ENCODE measurements around the gene HTRA3. TPM values are rescaled to one million over a fixed set of nuclear protein-coding genes. Genes with fewer than 3 reads are reported as not detected.

Gene HTRA3
- total RNA-seq, 1 donor from 2014 or later: 1.6 TPM

DNA sequence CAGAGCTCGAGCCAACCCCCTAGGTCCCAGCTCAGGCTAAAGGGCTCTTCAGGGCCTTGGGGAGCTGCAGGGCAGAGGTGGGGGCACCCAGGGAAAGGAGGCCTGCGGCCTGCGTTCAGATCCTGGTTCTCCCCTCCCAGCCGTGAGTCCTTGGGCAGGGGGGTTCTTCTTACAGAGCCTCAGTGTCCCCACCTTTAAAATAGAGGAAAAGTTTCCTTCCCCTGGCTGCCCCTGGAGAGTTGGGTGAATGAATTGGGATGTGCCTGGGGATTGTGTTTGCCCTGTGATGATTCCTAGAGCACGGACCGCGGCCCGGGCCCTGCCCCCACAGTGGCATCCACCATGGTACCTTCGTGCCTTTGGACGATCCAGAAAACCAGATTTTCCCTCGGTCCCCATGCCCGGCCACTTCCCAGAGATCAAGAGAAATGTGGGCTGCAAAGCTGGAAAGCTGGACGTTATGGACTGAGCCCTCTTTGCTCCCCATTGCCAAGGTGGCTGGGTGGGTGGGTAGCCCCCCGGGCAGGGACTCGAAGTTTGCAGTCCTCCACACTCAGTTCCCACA is 11.4 kb downstream of the HTRA3 start:
- H3K4me2 ChIP-seq: no peak overlapping the region
- no peaks in the 10 kb centered on the region for H3K4me1 ChIP-seq
- Mint-ChIP-seq H3K36me3 (no peaks in the 10 kb centered on the region), H3K27me3 (ENCODE audit: insufficient read depth, low read depth) (peaks cover 11% of the 10 kb centered on the region), H3K4me3 (no peak overlapping the region), H3K27ac (no peak overlapping the region), H3K4me1 (peaks cover 19% of the 10 kb centered on the region), H3K9me3 (no peaks in the 10 kb centered on the region)
- no peak overlapping the region for H2AFZ ChIP-seq (replicated peaks)
- H3K27me3 ChIP-seq: no peaks in the 10 kb centered on the region
- H4K20me1 ChIP-seq (ENCODE audit: low read depth): no peaks in the 10 kb centered on the region
- no peaks in the 10 kb centered on the region for H3K36me3 ChIP-seq
- H3K4me3 ChIP-seq: no peak overlapping the region
- TF ChIP-seq EZH2phosphoT487 (IDR thresholded peaks at IDR 0.05) (no peak), EZH2 (IDR thresholded peaks at IDR 0.05) (no peak)
- TF ChIP-seq, protein P1, sequence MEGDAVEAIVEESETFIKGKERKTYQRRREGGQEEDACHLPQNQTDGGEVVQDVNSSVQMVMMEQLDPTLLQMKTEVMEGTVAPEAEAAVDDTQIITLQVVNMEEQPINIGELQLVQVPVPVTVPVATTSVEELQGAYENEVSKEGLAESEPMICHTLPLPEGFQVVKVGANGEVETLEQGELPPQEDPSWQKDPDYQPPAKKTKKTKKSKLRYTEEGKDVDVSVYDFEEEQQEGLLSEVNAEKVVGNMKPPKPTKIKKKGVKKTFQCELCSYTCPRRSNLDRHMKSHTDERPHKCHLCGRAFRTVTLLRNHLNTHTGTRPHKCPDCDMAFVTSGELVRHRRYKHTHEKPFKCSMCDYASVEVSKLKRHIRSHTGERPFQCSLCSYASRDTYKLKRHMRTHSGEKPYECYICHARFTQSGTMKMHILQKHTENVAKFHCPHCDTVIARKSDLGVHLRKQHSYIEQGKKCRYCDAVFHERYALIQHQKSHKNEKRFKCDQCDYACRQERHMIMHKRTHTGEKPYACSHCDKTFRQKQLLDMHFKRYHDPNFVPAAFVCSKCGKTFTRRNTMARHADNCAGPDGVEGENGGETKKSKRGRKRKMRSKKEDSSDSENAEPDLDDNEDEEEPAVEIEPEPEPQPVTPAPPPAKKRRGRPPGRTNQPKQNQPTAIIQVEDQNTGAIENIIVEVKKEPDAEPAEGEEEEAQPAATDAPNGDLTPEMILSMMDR (IDR thresholded peaks at IDR 0.05): no peak
- no peaks in the 10 kb centered on the region for H3K9me3 ChIP-seq (ENCODE audit: low read depth)
- DNase-seq (ENCODE audit: low spot score): no peak
- no peaks in the 10 kb centered on the region for H3K79me2 ChIP-seq (ENCODE audit: low read depth)
- no peak overlapping the region for H3K27ac ChIP-seq
- no peaks in the 10 kb centered on the region for H3F3A ChIP-seq (ENCODE audit: low read depth)
- H3K9ac ChIP-seq: no peak overlapping the region

GRCh38 chr4:8281519-8282133 is 12.1 kb downstream of the HTRA3 start:
- no peaks in the 10 kb centered on the region for H3K27me3 ChIP-seq
- H3K9me3 ChIP-seq (ENCODE audit: low read depth): no peaks in the 10 kb centered on the region
- H3F3A ChIP-seq (ENCODE audit: low read depth): no peaks in the 10 kb centered on the region
- H3K4me3 ChIP-seq: no peak overlapping the region
- no peaks in the 10 kb centered on the region for H3K36me3 Mint-ChIP-seq
- H3K4me3 Mint-ChIP-seq: no peak overlapping the region
- H3K27me3 Mint-ChIP-seq (ENCODE audit: insufficient read depth, low read depth): peaks cover 7% of the 10 kb centered on the region
- H3K27ac ChIP-seq: no peak overlapping the region
- no peaks in the 10 kb centered on the region for H3K9me3 Mint-ChIP-seq
- no peaks in the 10 kb centered on the region for H3K36me3 ChIP-seq
- no peaks in the 10 kb centered on the region for H3K79me2 ChIP-seq (ENCODE audit: low read depth)
- no peaks in the 10 kb centered on the region for H4K20me1 ChIP-seq (ENCODE audit: low read depth)
- no peaks in the 10 kb centered on the region for H3K4me1 ChIP-seq
- H3K4me2 ChIP-seq: no peak overlapping the region
- H3K27ac Mint-ChIP-seq: no peak overlapping the region
- no peak overlapping the region for H3K9ac ChIP-seq
- TF ChIP-seq EZH2 (IDR thresholded peaks at IDR 0.05) (no peak), EZH2phosphoT487 (IDR thresholded peaks at IDR 0.05) (no peak)
- TF ChIP-seq, protein P1 (IDR thresholded peaks at IDR 0.05): no peak
- DNase-seq (ENCODE audit: low spot score): no peak
- no peak overlapping the region for H2AFZ ChIP-seq (replicated peaks)
- peaks cover 15% of the 10 kb centered on the region for H3K4me1 Mint-ChIP-seq

GRCh38 chr4:8282134-8282641 is 12.6 kb downstream of the HTRA3 start:
- Mint-ChIP-seq H3K9me3 (no peaks in the 10 kb centered on the region), H3K36me3 (no peaks in the 10 kb centered on the region), H3K27me3 (ENCODE audit: insufficient read depth, low read depth) (peaks cover 7% of the 10 kb centered on the region), H3K4me1 (peaks cover 15% of the 10 kb centered on the region), H3K4me3 (no peak overlapping the region), H3K27ac (peak overlapping the region; percentile 64)
- Histone ChIP-seq H3K36me3 (no peaks in the 10 kb centered on the region), H3K9me3 (ENCODE audit: low read depth) (no peaks in the 10 kb centered on the region), H2AFZ (replicated peaks) (no peak overlapping the region), H3K27me3 (no peaks in the 10 kb centered on the region), H3K9ac (no peak overlapping the region), H3F3A (ENCODE audit: low read depth) (no peaks in the 10 kb centered on the region), H3K4me2 (no peak overlapping the region), H3K79me2 (ENCODE audit: low read depth) (no peaks in the 10 kb centered on the region), H4K20me1 (ENCODE audit: low read depth) (no peaks in the 10 kb centered on the region), H3K4me3 (no peak overlapping the region), H3K4me1 (no peaks in the 10 kb centered on the region), H3K27ac (no peak overlapping the region)
- TF ChIP-seq EZH2phosphoT487 (IDR thresholded peaks at IDR 0.05) (no peak), EZH2 (IDR thresholded peaks at IDR 0.05) (no peak)
- TF ChIP-seq, protein P1 (IDR thresholded peaks at IDR 0.05): no peak
- no peak for DNase-seq (ENCODE audit: low spot score)

Measured in neural progenitor cell (in vitro differentiated cells).